Nucleus accumbens (tissue), 56 donors: ENCODE measurements around the gene ZNF813.
"Not testable (repeated sequence)": the region's sequence is repeated elsewhere in the genome, so short reads cannot be mapped to it uniquely, and the experiment has no call there.

Experiments used
- DNase-seq, 56 donors: peaks; one replicate each; lab custom pipeline; 2025; lab: John Stamatoyannopoulos, UW

The ZNF813 gene

GRCh38 chr19:53467485-53468262 lies at the start of gene ZNF813:
Gene ZNF813, plus strand, starts transcription at chr19:53467733. Its CDS starts 16,090 bp downstream, at chr19:53483823.
- peak in 55 of 56 donors; percentile 56 to 97 (median 90) for DNase-seq

DNA sequence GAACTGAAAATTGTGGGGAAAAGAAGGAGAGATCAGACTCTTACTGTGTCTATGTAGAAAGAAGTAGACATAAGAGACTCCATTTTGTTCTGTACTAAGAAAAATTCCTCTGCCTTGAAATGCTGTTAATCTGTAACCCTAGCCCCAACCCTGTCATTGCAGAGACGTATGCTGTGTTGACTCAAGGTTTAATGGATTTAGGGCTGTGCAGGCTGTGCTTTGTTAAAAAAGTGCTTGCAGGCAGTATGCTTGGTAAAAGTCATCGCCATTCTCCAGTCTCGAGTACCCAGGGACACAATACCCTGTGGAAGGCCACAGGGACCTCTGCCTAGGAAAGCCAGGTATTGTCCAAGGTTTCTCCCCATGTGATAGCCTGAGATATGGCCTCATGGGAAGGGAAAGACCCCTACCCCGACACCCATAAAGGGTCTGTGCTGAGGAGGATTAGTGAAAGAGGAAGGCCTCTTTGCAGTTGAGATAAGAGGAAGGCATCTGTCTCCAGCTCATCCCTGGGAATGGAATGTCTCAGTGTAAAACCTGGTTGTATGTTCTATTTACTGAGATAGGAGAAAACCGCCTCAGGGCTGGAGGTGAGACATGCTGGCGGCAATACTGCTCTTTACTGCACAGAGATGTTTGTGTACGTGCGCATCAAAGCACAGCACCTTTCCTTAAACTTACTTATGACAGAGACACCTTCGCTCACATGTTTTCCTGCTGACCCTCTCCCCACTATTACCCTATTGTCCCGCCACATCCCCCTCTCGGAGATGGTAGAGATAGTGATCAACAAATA lies 46.8 kb upstream of the ZNF813 start:
- DNase-seq = not testable (repeated sequence)

- peak in 3 of 56 donors; percentile 0 to 4 (median 1) for DNase-seq
Measured at GRCh38 chr19:53422551-53422950, 45.0 kb upstream of the ZNF813 start.

DNA sequence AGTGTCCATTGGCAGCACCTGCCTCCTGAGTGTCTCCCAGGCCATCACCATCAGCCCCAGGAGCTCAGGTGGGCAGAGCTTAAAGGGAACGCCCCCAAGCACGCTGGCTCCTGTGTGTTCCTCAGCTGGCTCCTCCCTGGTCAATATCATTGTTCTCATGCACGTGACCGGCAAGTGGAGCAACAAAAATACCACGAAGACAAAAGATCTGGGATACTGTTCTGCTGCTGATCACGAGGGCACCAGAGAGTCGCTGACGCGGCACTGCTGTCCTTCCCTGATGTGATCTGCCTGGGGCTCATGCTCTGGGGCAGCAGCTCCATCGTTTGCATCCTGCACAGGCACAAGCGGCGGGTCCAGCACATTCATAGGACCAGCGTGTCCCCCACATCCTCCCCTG lies 44.5 kb upstream of the ZNF813 start:
- peak in 9 of 56 donors; percentile 0 to 8 (median 4) for DNase-seq

- peak in 12 of 56 donors; percentile 0 to 19 (median 7) for DNase-seq
Measured at GRCh38 chr19:53423680-53424079, 43.9 kb upstream of the ZNF813 start.

- peak in 50 of 56 donors; percentile 1 to 88 (median 49) for DNase-seq
Measured at GRCh38 chr19:53424968-53425597, 42.5 kb upstream of the ZNF813 start.

GRCh38 chr19:53431399-53432087 lies 36.0 kb upstream of the ZNF813 start, which contains the start of gene ZNF761:
Gene ZNF761, plus strand, starts transcription at chr19:53431984. Its CDS starts 15,285 bp downstream, at chr19:53447269.
- peak in 55 of 56 donors; percentile 44 to 97 (median 90) for DNase-seq

- peak in 15 of 56 donors; percentile 14 to 40 (median 27) for DNase-seq
Measured at GRCh38 chr19:53432088-53432661, 35.4 kb upstream of the ZNF813 start.

GRCh38 chr19:53443809-53444208 lies 23.7 kb upstream of the ZNF813 start:
- not testable (repeated sequence) for DNase-seq

DNA sequence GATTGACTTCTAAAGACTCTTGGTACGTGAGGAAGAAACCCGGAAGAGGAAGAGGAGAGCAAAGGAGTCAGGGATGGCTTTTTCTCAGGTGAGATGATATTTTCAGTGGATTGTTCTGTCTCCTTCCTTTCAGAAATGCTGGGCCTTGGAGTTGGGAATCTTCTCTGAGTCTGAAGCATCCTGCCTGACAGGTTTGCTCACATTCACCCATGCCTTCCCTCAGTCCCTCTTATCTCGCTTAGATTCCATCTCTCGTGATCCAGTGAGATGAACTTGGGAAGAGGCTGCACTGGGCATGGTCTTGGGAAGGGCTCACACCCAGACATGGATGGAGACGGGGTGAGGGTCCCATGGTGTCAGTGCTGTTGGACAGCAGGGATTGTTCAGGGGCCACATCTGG lies 20.3 kb upstream of the ZNF813 start:
- DNase-seq = not testable (repeated sequence)

- DNase-seq = no peak
Measured at GRCh38 chr19:53455828-53456227, 11.7 kb upstream of the ZNF813 start.

DNA sequence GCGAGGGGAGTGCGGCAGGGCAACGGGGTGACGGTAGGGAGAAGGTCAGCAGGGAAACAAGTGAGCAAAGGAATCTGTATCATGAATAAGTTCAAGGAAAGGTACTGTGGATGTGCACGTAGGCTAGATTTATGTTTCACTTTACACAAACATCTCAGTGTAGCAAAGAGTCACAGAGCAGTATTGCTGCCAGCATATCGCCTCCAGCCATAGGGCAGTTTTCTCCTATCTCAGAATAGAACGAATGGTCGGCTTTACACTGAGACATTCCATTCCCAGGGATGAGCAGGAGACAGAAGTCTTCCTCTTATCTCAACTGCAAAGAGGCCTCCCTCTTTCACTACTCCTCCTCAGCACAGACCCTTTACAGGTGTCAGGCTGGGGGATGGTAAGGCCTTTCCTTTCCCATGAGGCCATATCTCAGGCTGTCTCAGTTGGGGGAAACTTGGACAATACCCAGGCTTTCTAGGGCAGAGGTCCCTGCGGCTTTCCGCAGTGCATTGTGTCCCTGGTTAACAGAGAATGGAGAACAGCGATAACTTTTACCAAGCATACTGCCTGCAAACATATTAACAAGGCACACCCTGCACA lies 7.3 kb upstream of the ZNF813 start:
- not testable (repeated sequence) for DNase-seq

- no peak for DNase-seq
Measured at GRCh38 chr19:53461866-53462265, 5.7 kb upstream of the ZNF813 start.

DNA sequence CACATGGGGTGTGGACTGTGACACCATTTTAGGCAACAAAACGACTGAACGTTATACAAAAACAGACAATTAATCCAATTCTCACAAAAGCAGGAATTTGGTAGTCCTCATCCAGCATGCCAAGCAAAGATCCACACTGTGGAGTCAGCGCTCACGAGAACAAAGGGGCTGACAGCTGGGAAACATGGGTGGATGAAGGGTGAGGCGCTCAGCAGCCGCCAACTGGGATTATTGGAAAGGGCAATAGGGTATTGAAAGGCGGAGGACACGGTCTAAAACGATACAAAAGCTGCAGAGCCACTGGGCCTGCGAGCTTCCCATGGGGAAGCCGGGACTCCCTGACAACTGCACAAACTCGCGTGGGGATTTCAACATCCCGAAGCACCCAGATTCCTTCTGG lies 4.7 kb upstream of the ZNF813 start:
- peak in 6 of 56 donors; percentile 32 to 58 (median 42) for DNase-seq

- peak in 55 of 56 donors; percentile 21 to 94 (median 80) for DNase-seq
Measured at GRCh38 chr19:53463263-53463662, 4.3 kb upstream of the ZNF813 start.

GRCh38 chr19:53466726-53467484 lies 628 bp upstream of the ZNF813 start:
- peak in 5 of 56 donors; percentile 24 to 60 (median 38) for DNase-seq

GRCh38 chr19:53468628-53469027 lies 1.1 kb downstream of the ZNF813 start:
- DNase-seq = not testable (repeated sequence)

DNA sequence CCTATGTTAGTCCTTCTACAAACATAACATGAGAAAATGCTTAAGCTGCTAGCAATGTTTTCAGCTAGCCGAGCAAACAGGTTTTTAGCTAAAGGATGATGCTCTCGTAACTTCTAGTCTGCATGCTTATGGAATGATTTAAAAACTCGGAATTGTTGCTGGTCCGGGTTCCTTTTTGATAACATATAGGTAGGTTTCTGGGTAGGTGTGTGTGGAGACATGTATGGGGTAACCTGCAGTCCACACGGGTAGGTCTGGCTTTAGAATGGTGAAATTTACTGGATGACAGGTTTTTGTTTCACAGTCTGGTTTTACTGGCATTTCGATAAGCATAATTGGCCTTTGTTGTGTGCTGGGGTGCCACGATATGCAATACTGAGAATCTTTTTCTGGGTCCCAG lies 4.4 kb downstream of the ZNF813 start:
- DNase-seq = no peak
